GM18909 (cell line): ENCODE measurements around the gene MON1A.

Experiments
- ATAC-seq: cut with Tn5 transposase; IDR thresholded peaks from one replicate; pipeline ENCODE4 v1.9.1; 2021; ENCODE audit warnings: mild to moderate bottlenecking; ENCODE audit not compliant: unreplicated experiment, poor library complexity

Gene MON1A

DNA sequence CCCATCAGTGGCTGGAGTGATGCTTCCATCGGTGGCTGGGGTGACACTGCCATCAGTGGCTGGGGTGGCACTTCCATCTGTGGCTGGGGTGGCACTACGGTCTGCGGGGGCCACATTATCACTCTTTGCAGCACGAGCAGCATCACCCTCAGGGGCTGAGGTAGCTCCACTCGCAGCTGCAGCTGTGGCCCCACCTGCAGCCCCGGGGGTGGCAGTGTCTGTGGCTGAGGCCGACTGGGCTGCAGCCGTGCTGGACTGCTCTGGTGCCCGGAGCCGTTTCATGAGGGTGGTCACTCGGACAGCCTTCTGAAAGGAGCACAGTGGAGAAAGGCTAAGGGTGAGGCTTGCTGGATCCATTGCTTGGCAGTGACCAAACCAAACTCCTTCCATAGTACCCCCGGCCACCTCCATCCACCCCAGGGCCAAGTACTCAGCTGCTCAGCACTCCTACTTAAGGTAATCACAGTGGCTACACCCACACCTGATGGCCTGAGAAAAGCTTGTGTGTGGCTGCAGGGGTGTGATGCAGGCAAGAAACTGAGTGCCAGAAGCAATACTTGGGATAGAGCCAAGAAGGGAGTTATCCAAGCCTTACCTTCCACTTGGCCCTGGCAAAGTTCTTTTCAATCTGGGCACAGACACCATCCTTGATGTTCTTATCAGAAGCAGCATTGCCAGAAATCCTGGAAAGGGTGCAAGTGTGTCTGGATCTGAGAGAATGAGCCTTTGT lies 69.9 kb downstream of the MON1A start:
- ATAC-seq, result no peak
